ENCODE results near the gene DICER1.

DICER1 gene

GRCh38 chr14:95128140-95128539 is 29.2 kb downstream of the DICER1 start:
- H3K27ac ChIP-seq (ENCODE audit: insufficient read depth in 1 of 2, low read depth in 1 of 2, low read length in 2 of 2, poor library complexity in 1 of 2, severe bottlenecking in 2 of 2) = no peak overlapping the region
- ChIA-PET CTCF (no interaction called here), POLR2A (no interaction called here)
- no peaks in the 10 kb centered on the region for H3K27me3 ChIP-seq (replicated peaks in 2 of 5; ENCODE audit: control insufficient read depth in 4 of 5, insufficient read depth in 5 of 5, low read length in 4 of 5)
- 100% methylated on average over 2 of the region's 4 CpGs for WGBS (ENCODE audit: insufficient coverage)
- H3K36me3 ChIP-seq (ENCODE audit: control insufficient read depth in 4 of 4, insufficient read depth in 4 of 4, low read length in 3 of 4) = peaks cover 17 to 66% (median 41%) of the 10 kb centered on the region in 4 experiments
- no peak for DNase-seq
- H3K9me3 ChIP-seq (ENCODE audit: control extremely low read depth in 1 of 5, control insufficient read depth in 4 of 5, insufficient read depth in 2 of 5, low read depth in 1 of 5, low read length in 4 of 5) = no peaks in the 10 kb centered on the region
- no peaks in the 10 kb centered on the region for H3K4me1 ChIP-seq (ENCODE audit: control extremely low read depth in 1 of 4, control insufficient read depth in 4 of 4, insufficient read depth in 4 of 4, low read length in 3 of 4)
- no peak overlapping the region for H3K4me3 ChIP-seq (ENCODE audit: control insufficient read depth in 1 of 7, extremely low read depth in 1 of 7, insufficient read depth in 4 of 7, low read depth in 2 of 7, low read length in 6 of 7)

- ChIA-PET POLR2A (no interaction called here), CTCF (no interaction called here)
- Histone ChIP-seq H3K4me1 (ENCODE audit: control extremely low read depth in 1 of 4, control insufficient read depth in 4 of 4, insufficient read depth in 4 of 4, low read length in 3 of 4) (no peaks in the 10 kb centered on the region), H3K27me3 (replicated peaks in 2 of 5; ENCODE audit: control insufficient read depth in 4 of 5, insufficient read depth in 5 of 5, low read length in 4 of 5) (no peaks in the 10 kb centered on the region), H3K27ac (ENCODE audit: insufficient read depth in 1 of 2, low read depth in 1 of 2, low read length in 2 of 2, poor library complexity in 1 of 2, severe bottlenecking in 2 of 2) (no peak overlapping the region), H3K36me3 (ENCODE audit: control insufficient read depth in 4 of 4, insufficient read depth in 4 of 4, low read length in 3 of 4) (peaks cover 20 to 64% (median 39%) of the 10 kb centered on the region in 4 experiments), H3K9me3 (ENCODE audit: control extremely low read depth in 1 of 5, control insufficient read depth in 4 of 5, insufficient read depth in 2 of 5, low read depth in 1 of 5, low read length in 4 of 5) (no peaks in the 10 kb centered on the region), H3K4me3 (ENCODE audit: control insufficient read depth in 1 of 7, extremely low read depth in 1 of 7, insufficient read depth in 4 of 7, low read depth in 2 of 7, low read length in 6 of 7) (no peak overlapping the region)
- DNase-seq = no peak
- WGBS (ENCODE audit: insufficient coverage) = no CpG with 5 or more reads among the region's 4 CpGs
Observed at GRCh38 chr14:95127531-95127911, 29.8 kb downstream of the DICER1 start.

GRCh38 chr14:95126906-95127530 is 30.3 kb downstream of the DICER1 start:
- Histone ChIP-seq H3K9me3 (ENCODE audit: control extremely low read depth in 1 of 5, control insufficient read depth in 4 of 5, insufficient read depth in 2 of 5, low read depth in 1 of 5, low read length in 4 of 5) (no peaks in the 10 kb centered on the region), H3K4me3 (ENCODE audit: control insufficient read depth in 1 of 7, extremely low read depth in 1 of 7, insufficient read depth in 4 of 7, low read depth in 2 of 7, low read length in 6 of 7) (no peak overlapping the region), H3K36me3 (ENCODE audit: control insufficient read depth in 4 of 4, insufficient read depth in 4 of 4, low read length in 3 of 4) (peaks cover 20 to 66% (median 41%) of the 10 kb centered on the region in 4 experiments), H3K27ac (ENCODE audit: insufficient read depth in 1 of 2, low read depth in 1 of 2, low read length in 2 of 2, poor library complexity in 1 of 2, severe bottlenecking in 2 of 2) (no peak overlapping the region), H3K27me3 (replicated peaks in 2 of 5; ENCODE audit: control insufficient read depth in 4 of 5, insufficient read depth in 5 of 5, low read length in 4 of 5) (no peaks in the 10 kb centered on the region), H3K4me1 (ENCODE audit: control extremely low read depth in 1 of 4, control insufficient read depth in 4 of 4, insufficient read depth in 4 of 4, low read length in 3 of 4) (no peaks in the 10 kb centered on the region)
- WGBS (ENCODE audit: insufficient coverage) = 100% methylated on average over 1 of the region's 1 CpG
- CTCF ChIA-PET = no interaction called here
- POLR2A ChIA-PET = no interaction called here
- DNase-seq = no peak

GRCh38 chr14:95125915-95126314 is 31.4 kb downstream of the DICER1 start:
- ChIA-PET CTCF (interaction anchor here (0.7 to 0.9 kb wide), 2 partner anchors 9 to 70 kb away, joined by 3 read pairs; no protein-coding TSS in a partner anchor), POLR2A (no interaction called here)
- no peak for DNase-seq
- Histone ChIP-seq H3K36me3 (ENCODE audit: control insufficient read depth in 4 of 4, insufficient read depth in 4 of 4, low read length in 3 of 4) (peaks cover 17 to 67% (median 39%) of the 10 kb centered on the region in 4 experiments), H3K27me3 (replicated peaks in 2 of 5; ENCODE audit: control insufficient read depth in 4 of 5, insufficient read depth in 5 of 5, low read length in 4 of 5) (no peaks in the 10 kb centered on the region), H3K27ac (ENCODE audit: insufficient read depth in 1 of 2, low read depth in 1 of 2, low read length in 2 of 2, poor library complexity in 1 of 2, severe bottlenecking in 2 of 2) (no peak overlapping the region), H3K4me3 (ENCODE audit: control insufficient read depth in 1 of 7, extremely low read depth in 1 of 7, insufficient read depth in 4 of 7, low read depth in 2 of 7, low read length in 6 of 7) (no peak overlapping the region), H3K4me1 (ENCODE audit: control extremely low read depth in 1 of 4, control insufficient read depth in 4 of 4, insufficient read depth in 4 of 4, low read length in 3 of 4) (no peaks in the 10 kb centered on the region), H3K9me3 (ENCODE audit: control extremely low read depth in 1 of 5, control insufficient read depth in 4 of 5, insufficient read depth in 2 of 5, low read depth in 1 of 5, low read length in 4 of 5) (no peaks in the 10 kb centered on the region)
- WGBS (ENCODE audit: insufficient coverage) = 100% methylated on average over 4 of the region's 4 CpGs

DNA sequence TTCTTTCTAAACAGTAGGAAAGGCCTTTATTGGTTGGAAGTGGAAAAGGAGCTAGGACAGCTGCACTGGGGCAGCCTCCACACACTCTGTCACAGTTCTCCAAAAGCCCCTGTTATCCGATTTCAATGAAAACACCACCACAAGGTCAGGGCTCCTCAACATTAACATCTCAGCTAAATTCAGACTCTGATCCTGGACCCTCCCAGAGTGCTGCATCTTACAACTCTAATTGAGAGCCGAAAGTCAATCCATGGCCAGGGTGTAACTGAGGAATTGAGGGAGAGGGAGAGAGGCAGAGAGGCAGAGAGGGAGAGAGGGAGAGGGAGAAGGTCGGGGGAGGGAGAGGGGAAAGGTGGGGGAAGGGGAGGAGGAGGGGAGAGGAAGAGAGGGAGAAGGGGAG is 32.1 kb downstream of the DICER1 start:
- Histone ChIP-seq H3K9me3 (ENCODE audit: control extremely low read depth in 1 of 5, control insufficient read depth in 4 of 5, insufficient read depth in 2 of 5, low read depth in 1 of 5, low read length in 4 of 5) (no peaks in the 10 kb centered on the region), H3K36me3 (ENCODE audit: control insufficient read depth in 4 of 4, insufficient read depth in 4 of 4, low read length in 3 of 4) (peaks cover 17 to 67% (median 39%) of the 10 kb centered on the region in 4 experiments), H3K27me3 (replicated peaks in 2 of 5; ENCODE audit: control insufficient read depth in 4 of 5, insufficient read depth in 5 of 5, low read length in 4 of 5) (no peaks in the 10 kb centered on the region), H3K4me1 (ENCODE audit: control extremely low read depth in 1 of 4, control insufficient read depth in 4 of 4, insufficient read depth in 4 of 4, low read length in 3 of 4) (no peaks in the 10 kb centered on the region), H3K4me3 (ENCODE audit: control insufficient read depth in 1 of 7, extremely low read depth in 1 of 7, insufficient read depth in 4 of 7, low read depth in 2 of 7, low read length in 6 of 7) (no peak overlapping the region), H3K27ac (ENCODE audit: insufficient read depth in 1 of 2, low read depth in 1 of 2, low read length in 2 of 2, poor library complexity in 1 of 2, severe bottlenecking in 2 of 2) (no peak overlapping the region)
- ChIA-PET CTCF (interaction anchor here (0.9 to 1.3 kb wide), 2 partner anchors 60 to 71 kb away, joined by 3 to 4 read pairs; no protein-coding TSS in a partner anchor), POLR2A (no interaction called here)
- no CpG with 5 or more reads among the region's 3 CpGs for WGBS (ENCODE audit: insufficient coverage)
- DNase-seq = no peak

DNA sequence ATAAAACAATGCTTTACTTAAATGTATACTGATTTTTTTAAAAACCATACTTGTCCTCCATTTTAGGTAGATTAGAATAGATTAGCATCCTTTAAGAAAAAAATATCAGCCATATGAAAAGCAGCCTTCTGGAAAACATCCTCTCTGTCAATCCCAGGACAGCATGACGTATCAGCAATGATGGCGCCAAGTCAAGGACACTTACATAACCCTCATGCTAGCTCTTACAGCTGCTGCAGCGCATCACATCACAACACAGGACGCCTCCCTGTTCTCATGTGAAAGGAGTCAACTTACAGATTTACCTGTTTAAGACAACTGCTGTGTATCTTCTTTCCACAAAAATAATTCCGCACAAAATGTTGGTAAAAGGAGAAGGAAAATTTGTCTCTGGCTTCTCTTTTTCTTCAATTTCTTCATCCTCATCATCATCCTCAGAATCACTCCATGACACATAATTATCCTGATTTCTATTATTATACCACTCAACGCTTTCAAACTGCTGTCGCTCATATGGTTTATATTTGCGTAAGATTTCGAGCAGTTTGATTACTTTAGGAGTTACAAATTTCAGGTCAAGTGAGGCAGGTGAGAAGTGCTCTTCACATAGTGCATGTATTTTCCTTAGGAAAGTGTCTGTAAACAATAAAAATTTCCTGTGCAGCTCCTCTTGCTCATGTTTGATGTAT is 33.3 kb downstream of the DICER1 start:
- DNase-seq = no peak
- Histone ChIP-seq H3K4me1 (ENCODE audit: control extremely low read depth in 1 of 4, control insufficient read depth in 4 of 4, insufficient read depth in 4 of 4, low read length in 3 of 4) (no peaks in the 10 kb centered on the region), H3K4me3 (ENCODE audit: control insufficient read depth in 1 of 7, extremely low read depth in 1 of 7, insufficient read depth in 4 of 7, low read depth in 2 of 7, low read length in 6 of 7) (no peak overlapping the region), H3K27me3 (replicated peaks in 2 of 5; ENCODE audit: control insufficient read depth in 4 of 5, insufficient read depth in 5 of 5, low read length in 4 of 5) (no peaks in the 10 kb centered on the region), H3K27ac (ENCODE audit: insufficient read depth in 1 of 2, low read depth in 1 of 2, low read length in 2 of 2, poor library complexity in 1 of 2, severe bottlenecking in 2 of 2) (no peak overlapping the region), H3K36me3 (ENCODE audit: control insufficient read depth in 4 of 4, insufficient read depth in 4 of 4, low read length in 3 of 4) (peaks cover 15 to 66% (median 41%) of the 10 kb centered on the region in 4 experiments), H3K9me3 (ENCODE audit: control extremely low read depth in 1 of 5, control insufficient read depth in 4 of 5, insufficient read depth in 2 of 5, low read depth in 1 of 5, low read length in 4 of 5) (no peaks in the 10 kb centered on the region)
- CTCF ChIA-PET = interaction anchor here (0.7 to 1.3 kb wide), 2 partner anchors 61 to 72 kb away, joined by 3 to 4 read pairs; no protein-coding TSS in a partner anchor
- 100% methylated on average over 5 of the region's 9 CpGs for WGBS (ENCODE audit: insufficient coverage)
- POLR2A ChIA-PET = no interaction called here

DNA sequence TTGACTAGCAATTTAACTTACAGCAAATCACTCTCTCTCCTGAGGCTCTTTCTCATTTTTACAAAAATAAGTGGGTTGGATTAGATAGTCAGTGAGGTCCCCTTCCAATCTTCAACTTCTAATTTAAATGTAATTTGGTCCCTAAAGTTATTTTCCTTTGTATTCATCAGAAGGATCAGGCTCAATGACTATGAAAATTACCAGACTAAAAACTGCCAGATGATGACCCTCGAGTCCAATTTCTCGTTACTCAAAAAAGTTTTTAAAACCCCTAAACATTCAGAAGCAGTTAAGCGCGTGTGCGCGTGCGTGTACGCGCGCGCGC is 34.7 kb downstream of the DICER1 start:
- no peak for DNase-seq
- Histone ChIP-seq H3K4me1 (ENCODE audit: control extremely low read depth in 1 of 4, control insufficient read depth in 4 of 4, insufficient read depth in 4 of 4, low read length in 3 of 4) (no peaks in the 10 kb centered on the region), H3K27ac (ENCODE audit: insufficient read depth in 1 of 2, low read depth in 1 of 2, low read length in 2 of 2, poor library complexity in 1 of 2, severe bottlenecking in 2 of 2) (no peak overlapping the region), H3K36me3 (ENCODE audit: control insufficient read depth in 4 of 4, insufficient read depth in 4 of 4, low read length in 3 of 4) (peaks cover 15 to 67% (median 44%) of the 10 kb centered on the region in 4 experiments), H3K27me3 (replicated peaks in 2 of 5; ENCODE audit: control insufficient read depth in 4 of 5, insufficient read depth in 5 of 5, low read length in 4 of 5) (no peaks in the 10 kb centered on the region), H3K4me3 (ENCODE audit: control insufficient read depth in 1 of 7, extremely low read depth in 1 of 7, insufficient read depth in 4 of 7, low read depth in 2 of 7, low read length in 6 of 7) (no peak overlapping the region), H3K9me3 (ENCODE audit: control extremely low read depth in 1 of 5, control insufficient read depth in 4 of 5, insufficient read depth in 2 of 5, low read depth in 1 of 5, low read length in 4 of 5) (no peaks in the 10 kb centered on the region)
- WGBS (ENCODE audit: insufficient coverage) = no CpG with 5 or more reads among the region's 12 CpGs
- ChIA-PET POLR2A (no interaction called here), CTCF (no interaction called here)
